Neural cell (in vitro differentiated cells): ENCODE measurements around the gene XAF1.

Experiments used
- CTCF ChIP-seq: fragments of 450-650 bp; IDR thresholded peaks from 2 replicates; pipeline ENCODE4 v1.5.1; 2014; ENCODE audit warnings: antibody characterized with exemption, mild to moderate bottlenecking, moderate library complexity; ENCODE audit not compliant: poor library complexity, severe bottlenecking
- MXI1 ChIP-seq: fragments of 450-650 bp; conservative IDR thresholded peaks from 2 replicates; pipeline ENCODE4 v1.6.1; 2014; ENCODE audit warnings: antibody characterized with exemption, mild to moderate bottlenecking; ENCODE audit not compliant: poor library complexity, severe bottlenecking

DNA sequence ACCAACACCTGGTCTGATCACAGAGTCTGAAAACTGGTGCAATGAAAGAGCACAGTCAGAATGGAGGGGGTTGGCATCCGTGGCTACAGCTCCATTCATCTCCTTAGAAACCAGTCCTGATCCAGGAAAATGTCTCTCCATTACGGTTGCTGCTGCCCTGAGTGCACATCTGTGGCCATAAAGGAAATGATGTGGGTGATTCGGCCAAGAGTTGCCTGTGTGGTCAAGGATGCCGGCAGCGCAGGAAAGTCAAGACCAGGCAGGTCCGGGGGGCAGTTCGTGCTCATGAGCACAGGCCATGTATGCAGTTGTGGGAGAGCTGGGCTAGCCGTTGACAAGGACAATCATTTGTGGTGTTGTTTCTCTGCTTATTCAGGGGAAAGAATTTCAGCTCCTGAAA lies 5.9 kb downstream of the XAF1 start:
- no peak for TF ChIP-seq MXI1
- TF ChIP-seq CTCF, result no peak
